DOHH2 (cell line): ENCODE results near the gene SFXN1.

Experiments
- CTCF ChIP-seq: fragments of 200-600 bp; sonication (generic); IDR thresholded peaks from one replicate; pipeline ENCODE4 v1.5.1; 2014; ENCODE audit warnings: antibody characterized with exemption, mild to moderate bottlenecking, low read depth, low read length; ENCODE audit not compliant: poor library complexity, severe bottlenecking
- EZH2phosphoT487 ChIP-seq: fragments of 200-600 bp; sonication (generic); IDR thresholded peaks from 2 replicates; pipeline ENCODE4 v1.6.1; 2017; ENCODE audit warnings: borderline replicate concordance, mild to moderate bottlenecking, antibody characterized with exemption, low read length, moderate library complexity, mixed read lengths

- no peak for TF ChIP-seq CTCF
- TF ChIP-seq EZH2phosphoT487, result no peak
Observed at GRCh38 chr5:175461370-175461769, 17.0 kb upstream of the SFXN1 start.
